SU-DHL-6 (cell line): ENCODE data around the gene CLCN7.

Experiments used
- CTCF ChIP-seq: fragments of 200-600 bp; sonication (generic); IDR thresholded peaks from one replicate; pipeline ENCODE4 v1.5.1; 2017; ENCODE audit warnings: antibody characterized with exemption, mild to moderate bottlenecking, low read length, moderate library complexity; ENCODE audit not compliant: insufficient read depth, poor library complexity, severe bottlenecking
- EZH2phosphoT487 ChIP-seq: fragments of 200-600 bp; sonication (generic), shearing (Covaris generic); conservative IDR thresholded peaks from 2 replicates; pipeline ENCODE4 v1.6.1; 2018; ENCODE audit warnings: mild to moderate bottlenecking, antibody characterized with exemption, low read length, moderate library complexity, mixed read lengths

DNA sequence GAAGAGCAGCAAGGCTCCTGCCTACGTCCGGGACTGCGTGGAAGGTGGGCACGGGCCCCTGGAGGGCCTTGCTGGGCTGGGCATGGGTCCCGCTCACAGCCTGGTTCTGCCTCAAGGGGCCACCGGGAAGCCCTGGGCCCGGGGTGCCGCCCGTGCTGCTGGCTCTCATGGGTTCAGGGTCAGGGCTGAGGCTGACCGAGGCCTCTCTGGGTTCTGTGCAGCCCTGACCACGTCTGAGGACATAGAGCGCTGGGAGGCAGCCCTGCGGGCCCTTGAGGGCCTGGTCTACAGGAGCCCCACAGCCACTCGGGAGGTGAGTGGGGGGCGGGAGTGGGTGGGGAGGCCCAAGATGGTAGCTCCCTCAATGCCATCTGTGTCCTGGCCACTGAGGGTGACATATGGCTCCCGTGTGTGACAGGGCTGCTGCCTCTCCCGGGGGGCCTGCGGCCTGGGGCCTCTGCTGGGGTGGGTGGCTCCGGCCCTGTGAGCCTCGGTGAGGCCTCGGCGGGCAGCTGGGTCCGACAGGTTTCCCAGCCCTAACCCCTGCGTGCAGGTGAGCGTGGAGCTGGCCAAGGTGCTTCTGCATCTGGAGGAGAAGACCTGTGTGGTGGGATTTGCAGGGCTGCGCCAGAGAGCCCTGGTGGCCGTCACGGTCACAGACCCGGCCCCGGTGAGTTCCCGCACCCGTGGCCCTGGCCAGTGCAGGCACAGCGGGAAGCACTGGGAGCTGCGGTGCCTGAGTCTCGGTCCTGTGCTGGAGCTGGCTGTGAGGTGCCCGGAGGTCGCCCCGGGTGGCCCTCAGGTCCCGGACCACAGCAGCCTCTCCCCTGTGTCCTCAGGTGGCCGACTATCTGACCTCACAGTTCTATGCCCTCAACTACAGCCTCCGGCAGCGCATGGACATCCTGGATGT, 27.5 kb upstream of the CLCN7 start:
- TF ChIP-seq CTCF (no peak), EZH2phosphoT487 (no peak)
